GM19463 (cell line): Measurements from ENCODE around the gene NUP205.
"Not testable (repeated sequence)": the region's sequence is repeated elsewhere in the genome, so short reads cannot be mapped to it uniquely, and the experiment has no call there.

Source experiments
- ATAC-seq: cut with Tn5 transposase; IDR thresholded peaks from one replicate; pipeline ENCODE4 v1.9.1; 2021; ENCODE audit warnings: mild to moderate bottlenecking, moderate library complexity; ENCODE audit not compliant: unreplicated experiment

The NUP205 gene

DNA sequence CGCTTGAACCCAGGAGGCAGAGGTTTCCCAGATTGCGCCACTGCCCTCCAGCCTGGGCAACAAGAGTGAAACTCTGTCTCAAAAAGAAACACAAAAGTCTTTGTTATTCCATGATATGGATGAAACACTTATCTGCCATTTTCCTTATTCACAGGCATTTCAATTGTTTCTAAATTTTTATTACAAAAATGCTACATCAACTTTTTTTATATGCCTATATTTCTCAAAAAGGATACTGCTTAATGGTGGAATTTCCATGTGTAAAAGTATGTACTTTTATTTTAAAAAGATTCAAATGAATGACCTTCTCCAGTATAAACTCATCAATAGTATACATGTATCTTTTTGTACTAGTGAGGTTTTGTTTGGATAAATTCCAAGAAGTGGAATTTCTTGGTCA, 62.7 kb downstream of the NUP205 start:
- no peak for ATAC-seq

DNA sequence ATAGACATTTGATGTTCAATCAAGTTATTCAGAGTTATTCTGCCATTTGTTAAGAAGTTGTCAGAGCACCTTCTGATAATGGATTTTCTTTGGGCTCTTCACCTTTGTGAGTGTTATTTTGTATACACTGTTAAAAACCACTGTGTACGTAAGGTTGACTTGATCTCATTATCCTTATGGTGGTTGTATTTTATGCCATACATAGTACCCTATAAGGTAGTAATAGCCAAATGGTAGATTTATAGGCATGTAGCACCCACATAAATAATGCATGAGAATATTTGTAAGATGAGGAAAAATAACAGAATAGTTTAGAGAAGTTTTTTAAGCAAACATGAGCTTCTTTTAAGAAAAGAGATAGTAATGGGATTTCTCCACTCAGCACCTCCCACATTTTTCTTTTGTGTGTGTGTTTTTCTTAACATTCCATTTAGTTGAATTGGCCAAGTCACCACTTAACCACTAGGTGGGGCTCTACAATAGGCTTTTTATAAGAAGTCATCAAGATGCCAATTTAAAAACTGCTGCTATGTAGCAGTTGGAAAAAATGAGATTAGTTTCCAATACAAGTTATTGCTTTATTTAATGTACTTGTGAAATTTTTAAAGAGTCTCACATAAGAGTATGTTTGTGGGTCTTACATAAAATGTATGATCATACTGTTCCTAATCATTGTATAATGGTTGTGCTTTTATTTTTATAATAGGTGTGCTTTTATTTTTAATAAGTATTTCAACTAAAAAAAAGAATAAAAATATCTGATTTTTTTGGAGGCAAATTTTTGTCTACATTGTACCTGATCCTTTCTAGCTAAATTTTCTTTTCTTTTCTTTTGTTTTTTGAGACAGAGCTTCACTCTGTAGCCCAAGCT, 63.5 kb downstream of the NUP205 start:
- ATAC-seq, result no peak

DNA sequence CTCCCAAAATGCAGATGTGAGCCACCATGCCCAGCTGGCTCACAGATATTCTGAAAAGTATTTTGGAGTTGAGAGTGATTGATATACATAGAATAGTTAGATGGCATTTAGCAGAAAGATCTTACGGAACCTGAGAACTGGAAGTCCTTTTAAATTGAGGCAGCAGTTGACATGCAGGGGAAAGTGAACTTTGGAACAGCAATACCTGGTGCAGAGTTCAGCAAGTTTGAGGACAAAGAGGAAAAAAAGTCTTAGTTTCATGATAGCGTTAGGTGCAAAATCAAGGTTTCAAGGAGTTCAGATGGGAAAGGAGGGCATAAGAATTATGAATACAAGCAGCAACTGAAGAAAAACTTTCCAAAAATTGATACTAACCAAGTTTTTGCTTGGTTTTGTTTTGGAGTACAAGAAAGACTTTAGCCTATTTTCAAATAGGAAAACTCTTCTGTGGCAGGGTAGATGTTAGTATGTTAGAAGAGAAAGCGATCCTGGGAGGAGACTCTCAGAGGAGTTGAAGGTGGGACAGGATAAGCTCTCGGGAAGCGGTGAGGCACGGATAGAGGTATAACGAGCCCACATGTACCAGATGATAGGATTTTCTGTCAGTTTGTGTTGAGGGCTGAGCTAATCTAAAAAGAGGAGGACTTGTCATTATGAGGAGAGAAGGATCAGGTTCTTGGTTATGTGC, 76.6 kb downstream of the NUP205 start:
- ATAC-seq, result no peak

DNA sequence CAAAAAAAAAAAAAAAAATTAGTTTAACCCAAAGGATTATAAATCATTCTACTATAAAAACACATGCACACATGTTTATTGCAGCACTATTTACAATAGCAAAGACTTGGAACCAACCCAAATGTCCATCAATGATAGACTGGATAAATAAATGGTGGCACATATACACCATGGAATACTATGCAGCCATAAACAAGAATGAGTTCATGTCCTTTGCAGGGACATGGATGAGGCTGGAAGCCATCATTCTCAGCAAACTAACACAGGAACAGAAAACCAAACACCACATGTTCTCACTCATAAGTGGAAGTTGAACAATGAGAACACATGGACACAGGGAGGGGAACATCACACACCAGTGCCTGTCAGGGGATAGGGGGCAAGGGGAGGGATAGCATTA, 82.0 kb downstream of the NUP205 start:
- ATAC-seq, result not testable (repeated sequence)

DNA sequence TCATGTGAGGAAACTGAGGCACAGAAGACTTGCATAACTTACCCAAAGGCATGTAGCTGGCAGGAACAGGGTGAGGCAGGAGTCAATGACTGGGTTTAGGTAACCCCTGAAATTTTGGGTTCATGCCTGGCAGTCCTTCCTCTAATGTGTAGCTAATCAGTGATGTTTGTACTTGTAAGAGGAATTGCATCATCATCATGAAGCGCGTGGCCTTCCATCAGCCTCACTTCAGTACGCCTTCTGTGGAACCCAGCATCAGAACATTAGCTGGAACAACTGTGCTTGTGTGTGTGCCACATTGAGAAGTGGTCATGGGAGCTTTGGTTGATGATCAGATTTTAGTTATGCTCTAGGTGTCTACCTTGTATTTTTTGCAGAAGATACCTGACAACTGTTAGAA, 86.4 kb downstream of the NUP205 start:
- ATAC-seq, result no peak

DNA sequence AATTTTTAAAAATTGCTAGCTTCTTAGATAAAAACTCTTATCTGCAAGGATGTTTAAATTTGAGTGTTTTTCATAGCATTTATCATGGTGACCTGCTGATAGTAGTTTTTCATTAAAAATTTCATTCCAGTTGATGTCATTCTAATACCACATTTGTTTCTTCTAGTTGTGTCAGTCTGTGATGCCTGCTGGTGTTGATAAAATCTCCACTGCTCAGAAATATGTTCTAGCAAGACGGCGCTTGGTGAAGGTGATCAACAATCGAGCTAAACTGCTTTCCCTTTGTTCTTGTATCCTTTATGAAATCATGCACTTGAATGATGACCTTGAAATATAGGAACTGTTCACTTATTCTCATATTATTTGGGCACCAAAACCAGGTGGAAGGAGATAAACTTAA, 87.0 kb downstream of the NUP205 start:
- no peak for ATAC-seq

DNA sequence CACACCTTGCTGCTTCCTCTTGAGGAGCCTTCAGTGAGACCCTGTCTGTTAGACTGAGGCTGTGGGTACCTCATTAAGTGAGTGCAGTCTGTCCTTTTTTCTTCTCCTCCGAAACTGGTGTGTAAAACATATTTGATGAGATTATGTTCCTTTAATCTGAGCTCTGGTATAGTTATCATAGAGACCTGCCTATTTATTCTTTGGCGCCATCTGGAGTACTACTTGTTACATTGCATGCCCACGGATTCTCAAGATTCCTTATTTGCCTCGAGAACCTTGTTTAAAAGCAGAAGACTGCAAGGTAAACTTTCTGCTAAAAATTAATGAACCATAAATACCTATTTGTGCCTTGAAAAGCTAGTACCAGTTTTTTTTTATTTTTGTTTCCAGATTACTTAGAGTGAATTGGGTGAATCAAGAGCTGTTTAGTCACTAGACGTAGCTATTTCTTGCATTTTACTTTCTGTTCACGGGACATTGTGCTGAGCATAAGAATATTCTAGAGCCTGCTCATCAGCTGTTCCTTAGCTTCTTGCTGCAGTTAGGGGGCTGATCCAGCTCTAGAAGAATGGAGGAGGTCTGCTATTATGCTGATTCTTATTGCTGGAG, 87.7 kb downstream of the NUP205 start:
- ATAC-seq, result no peak

DNA sequence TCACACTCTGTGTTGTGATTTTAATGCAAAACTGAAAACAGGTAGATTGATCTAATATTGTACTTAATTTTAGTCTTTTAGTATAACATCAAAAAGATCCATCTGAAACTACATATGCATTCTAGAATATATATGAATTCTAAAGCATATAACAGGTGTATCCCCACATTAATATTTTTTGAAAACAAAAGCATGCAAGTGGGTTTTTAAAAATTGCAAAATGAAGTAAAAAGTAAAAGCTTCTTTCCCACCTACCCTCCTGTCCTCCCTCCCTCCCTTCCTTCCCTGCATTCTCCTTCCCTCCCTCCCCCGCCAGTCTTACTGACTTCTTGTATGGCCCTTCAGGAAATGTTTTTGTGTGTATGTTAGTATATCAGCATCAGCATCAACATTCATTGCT, 90.0 kb downstream of the NUP205 start:
- no peak for ATAC-seq

DNA sequence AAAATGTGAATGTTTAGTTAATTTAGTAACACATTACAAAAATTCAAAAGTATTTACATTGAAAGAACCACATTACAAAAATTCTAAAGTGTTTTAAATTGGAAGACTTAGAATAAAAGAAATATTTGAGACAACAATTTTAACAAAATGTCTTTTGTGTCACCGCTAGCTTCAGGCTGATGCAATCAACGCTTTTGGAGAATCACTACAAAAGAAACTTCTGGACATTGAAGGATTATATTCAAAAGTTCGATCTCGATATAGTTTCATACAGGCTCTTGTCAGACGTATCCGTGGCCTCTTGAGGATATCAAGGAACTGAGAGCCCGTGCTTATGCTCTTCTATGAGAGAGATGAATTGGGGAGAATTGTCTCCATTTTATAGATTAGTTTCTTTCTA, 90.5 kb downstream of the NUP205 start:
- ATAC-seq, result no peak

DNA sequence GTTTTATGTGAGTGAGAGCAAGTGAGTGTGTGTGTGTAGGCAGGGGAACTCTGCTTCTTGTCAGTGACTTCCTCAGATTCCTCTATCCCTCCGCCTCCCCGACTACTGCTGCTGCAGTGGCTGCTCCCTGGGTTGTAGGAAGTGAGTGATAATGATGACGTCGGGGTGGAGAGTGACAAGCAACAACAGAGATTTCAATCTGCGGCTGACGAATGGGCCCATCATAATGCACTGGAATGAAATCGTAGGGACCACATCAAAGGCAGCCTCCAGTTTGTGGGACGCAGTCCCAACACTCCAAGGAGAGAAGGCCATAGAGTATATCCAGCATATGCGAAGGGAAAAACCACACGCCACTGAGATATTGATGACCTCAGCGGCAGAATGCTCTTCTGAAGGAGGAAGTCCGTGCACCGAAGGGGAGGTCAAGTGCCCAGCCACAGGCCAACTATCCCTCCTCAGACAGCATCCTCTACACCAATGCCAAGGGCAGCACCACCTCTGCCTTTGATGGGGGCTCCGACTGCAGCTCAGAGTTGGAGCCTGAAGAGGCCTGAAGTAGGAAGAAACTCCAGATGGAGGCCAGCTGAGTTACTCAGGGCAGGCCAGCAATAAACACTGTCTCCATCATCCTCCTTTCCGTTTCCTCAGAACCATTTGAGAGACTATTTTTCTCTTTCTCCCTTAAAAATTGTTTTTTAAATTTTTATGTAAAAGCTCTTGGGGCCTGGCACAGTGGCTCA, 93.3 kb downstream of the NUP205 start:
- ATAC-seq, result no peak

DNA sequence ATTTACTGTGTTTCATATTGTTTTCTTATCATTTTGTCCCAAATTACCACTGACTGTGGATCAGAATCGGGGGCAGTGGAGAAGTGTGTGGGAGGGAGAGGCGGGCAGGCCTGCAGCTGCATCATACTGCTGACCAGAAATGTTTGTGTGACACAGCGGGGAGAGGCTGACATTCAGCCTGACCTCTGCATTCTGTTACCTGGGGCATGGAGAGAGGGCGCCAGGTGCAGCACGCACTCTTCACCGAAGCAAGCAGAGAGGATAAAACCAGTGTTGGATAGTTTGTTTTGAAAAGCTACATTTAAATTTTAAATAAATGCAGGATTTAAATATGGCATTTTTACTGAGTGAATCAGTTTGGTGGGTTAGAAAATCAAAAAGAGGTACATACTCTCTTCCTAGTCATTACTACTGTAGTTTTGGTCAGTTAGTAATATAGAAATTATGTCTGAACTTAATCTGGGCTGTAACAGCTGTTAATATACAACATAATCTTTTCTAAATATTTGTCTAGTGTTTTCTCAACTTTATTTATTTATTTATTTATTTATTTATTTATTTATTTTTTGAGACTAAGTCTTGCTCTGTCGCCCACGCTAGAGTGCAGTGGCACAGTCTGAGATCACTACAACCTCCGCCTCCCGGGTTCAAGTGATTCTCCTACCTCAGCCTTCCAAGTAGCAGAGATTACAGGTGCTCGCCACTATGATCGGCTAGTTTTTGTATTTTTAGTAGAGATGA, 95.8 kb downstream of the NUP205 start:
- no peak for ATAC-seq

DNA sequence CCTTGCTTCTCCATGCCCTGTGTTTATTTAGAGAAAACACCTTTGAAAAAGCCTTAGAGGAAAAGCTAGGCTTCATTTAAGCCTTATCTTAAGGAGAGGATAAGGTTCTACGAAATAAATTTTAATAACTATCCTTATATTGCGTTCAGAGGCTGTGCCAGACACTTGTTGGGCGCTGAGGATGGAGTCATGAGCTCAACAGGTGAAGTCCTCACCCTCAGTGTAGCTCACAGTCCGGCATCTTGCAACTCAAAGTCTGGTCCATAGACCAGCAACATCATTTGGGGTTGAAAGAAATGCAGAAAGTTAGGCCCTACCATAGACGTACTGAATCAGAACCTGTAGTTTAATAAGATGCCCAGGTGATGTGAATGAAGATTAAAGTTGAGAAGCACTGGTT, 100.8 kb downstream of the NUP205 start:
- ATAC-seq, result no peak

DNA sequence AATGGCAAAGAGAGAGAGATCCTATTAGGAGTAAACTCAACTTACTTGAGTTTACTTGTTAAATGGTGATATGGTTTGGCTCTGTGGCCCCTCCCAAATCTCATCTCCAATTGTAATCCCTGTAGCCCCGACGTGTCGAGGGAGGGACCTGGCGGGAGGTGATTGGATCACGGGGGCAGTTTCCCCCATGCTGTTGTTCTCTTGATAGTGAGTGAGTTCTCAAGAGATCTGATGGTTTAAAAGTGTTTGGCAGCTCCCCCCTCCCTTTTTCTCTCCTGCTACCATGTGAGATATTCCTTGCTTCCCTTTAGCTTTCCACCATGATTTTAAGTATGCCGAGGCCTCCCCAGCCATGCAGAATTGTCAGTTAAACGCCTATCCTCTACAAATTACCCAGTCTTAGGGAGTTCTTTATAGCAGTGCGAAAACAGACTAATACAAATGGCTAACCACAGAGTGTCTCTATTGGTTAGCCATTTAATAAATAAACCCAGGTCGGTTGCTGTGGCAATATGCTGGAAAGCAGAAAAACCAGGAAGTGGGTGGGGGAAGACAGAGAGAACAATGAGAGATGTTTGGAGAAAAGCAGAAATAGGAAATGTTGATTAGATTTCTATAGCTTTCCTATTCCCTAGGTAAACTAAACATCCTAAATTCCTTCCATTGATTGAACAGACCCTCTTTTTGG, 101.6 kb downstream of the NUP205 start:
- no peak for ATAC-seq

DNA sequence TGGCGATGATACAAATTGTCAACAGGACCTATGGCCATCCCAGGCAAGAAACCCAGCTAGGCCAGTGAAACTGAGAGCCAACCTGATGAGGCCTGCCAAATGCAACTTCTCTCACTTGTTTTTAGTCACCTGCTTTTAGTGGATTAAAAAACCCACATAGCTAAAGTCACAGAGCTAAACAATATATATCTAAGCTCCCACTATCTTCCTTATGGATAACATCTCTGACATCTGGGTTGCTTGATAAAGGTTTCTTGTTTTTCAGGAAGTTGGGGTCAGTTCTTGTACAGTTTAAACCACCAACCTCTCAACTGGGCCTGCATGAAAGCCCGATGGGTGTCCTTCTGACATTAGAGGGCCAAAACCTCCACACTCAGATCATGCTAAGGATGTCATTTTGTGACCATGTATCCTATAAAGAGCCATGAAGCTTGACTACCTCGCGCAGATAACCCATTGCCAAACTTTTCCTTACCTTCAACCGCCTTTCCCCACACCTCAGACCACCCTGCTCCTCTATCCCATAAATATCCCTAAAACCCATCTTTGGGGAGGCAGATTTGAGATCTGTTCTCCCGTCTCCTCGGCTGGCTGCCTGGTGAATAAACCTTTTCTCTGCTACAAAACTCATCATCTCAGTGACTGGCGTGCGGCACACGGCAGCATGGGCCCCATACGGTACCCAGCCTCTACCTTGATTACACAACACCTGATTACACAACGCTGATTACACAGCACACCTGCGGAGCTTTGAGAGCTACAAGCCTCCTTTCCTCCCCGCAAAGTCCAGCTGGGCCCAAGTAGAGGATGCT, 103.8 kb downstream of the NUP205 start:
- ATAC-seq, result peak; percentile 2

DNA sequence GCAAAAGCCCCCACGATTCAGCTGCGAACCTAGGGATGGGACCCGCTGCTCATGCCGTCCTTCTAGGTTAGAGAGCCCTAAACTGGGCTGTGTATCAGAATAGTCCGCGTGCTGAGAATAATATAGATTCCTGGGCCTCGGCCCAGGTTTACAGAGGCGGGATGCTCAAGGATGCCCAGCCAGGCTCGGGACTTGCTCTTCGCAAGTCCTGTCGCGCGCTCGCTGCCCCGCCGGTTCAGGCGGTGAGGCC, 104.3 kb downstream of the NUP205 start:
- ATAC-seq, result no peak

DNA sequence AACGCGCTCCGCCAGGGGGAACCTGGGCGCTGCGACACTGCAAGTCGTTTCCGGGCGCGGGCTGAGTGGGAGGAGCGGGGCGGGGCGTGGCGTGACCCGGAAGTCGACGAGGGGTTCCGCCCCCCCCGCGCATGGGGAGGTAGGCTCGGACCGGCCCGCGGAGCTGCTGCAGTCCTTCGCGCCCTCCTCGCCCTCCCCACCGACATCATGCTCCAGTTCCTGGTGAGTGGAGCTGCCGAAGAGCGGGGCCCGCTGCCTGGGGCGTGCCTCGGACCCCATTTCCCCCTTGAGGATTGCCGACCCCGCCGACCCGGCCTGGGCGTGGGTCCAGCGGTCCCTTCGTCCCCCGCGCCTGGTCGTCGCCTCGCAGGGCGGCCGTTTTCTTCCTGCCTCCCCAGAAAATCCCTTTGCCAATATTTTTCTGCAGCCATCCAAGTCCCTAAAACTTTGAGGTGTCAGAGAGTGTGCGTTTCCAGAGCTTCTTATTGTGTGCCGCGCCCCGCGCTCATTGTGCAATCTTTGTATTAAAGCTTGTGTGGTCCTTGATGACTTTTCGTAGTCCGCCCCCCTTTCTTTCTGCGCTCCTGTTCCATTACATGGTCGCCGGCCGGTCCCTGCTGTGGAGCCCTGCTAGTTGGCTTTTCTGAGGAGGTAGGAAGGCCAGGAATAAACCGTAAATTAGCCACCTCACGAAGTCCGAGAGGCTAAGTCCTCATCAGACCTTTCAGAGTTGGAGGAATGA, 104.8 kb downstream of the NUP205 start, which contains the start of gene STMP1:
STMP1 (plus strand) TSS at position 142 of the 742 bp plus-strand sequence.
- ATAC-seq, result peak; percentile 91

DNA sequence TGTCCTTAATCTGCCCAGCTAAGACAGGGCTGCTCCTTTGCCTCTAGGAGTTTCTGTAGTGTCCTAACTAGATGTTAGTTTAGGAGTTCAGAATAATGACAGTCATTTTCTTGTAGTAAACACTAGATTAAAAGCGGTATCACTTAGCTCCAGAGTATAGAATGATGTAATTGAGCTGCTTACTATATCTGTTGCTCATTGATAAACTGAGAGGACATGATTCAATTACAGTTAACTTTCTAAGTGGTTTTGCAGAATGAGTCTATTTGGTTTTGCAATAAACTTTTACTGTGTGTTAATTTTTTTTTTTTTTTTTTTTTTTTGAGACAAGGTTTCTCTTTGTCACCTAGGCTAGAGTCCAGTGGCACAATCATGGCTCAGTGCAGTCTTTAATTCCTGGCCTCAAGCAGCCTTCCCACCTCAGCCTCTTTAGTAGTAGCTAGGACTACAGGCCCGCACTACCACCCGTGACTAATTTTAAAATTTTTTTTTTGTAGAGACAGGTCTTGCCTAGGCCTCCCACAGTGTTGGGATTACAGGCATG, 106.4 kb downstream of the NUP205 start:
- no peak for ATAC-seq

DNA sequence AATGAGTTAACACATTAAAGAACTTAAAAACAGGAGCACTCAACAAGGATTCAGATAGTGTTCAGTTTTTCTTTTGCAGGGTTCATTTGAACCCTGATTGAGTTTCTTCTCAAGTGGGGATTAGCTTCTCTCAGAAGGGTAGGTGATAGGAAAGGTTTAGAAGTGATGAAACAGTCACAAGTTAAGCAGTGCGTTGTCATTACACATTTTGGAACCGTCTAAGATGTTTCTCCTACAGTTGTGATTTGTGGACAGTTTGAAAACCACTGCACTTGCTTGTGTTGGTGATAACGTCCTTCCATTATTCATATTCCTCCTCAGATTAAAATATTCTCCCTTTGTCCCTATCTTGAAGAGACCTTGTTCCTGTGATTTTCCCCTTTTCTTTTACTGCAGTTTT, 107.3 kb downstream of the NUP205 start:
- ATAC-seq, result no peak
